Stomach (tissue), 9 donors: ENCODE results near the gene HLA-DOA. TPM values are rescaled to one million over a fixed set of nuclear protein-coding genes. Genes with fewer than 3 reads are reported as not detected.
A peak's percentile ranks its signal among the peaks of the same experiment; 100 is the strongest.

Source experiments
- DNase-seq, 2 donors: peaks; one replicate each; pipeline versions ENCODE4 v3.0.0 to v3.0.0-alpha.2; 2013 to 2019
- H3K27ac ChIP-seq, 5 donors: fragments of 200-600 bp in 4 of 5; sonication (generic) in 4 of 5; one replicate each; pipeline ENCODE4 v1.5.1; 2013 to 2019; ENCODE audit warnings: mild to moderate bottlenecking in 1 of 5, moderate library complexity in 1 of 5
- H3K27me3 ChIP-seq, 3 donors: fragments of 200-600 bp; sonication (generic); one replicate each; pipeline ENCODE4 v1.5.1; 2017 to 2019; ENCODE audit warnings: mixed run types in 1 of 3
- H3K36me3 ChIP-seq, 4 donors: fragments of 200-600 bp; sonication (generic); 1 replicate in 3 of 4; 2 replicates in 1 of 4; pipeline ENCODE4 v1.5.1; 2016 to 2019
- H3K4me1 ChIP-seq, 4 donors: fragments of 200-600 bp; sonication (generic); one replicate each; pipeline ENCODE4 v1.5.1; 2016 to 2019
- H3K4me3 ChIP-seq, 4 donors: fragments of 200-600 bp; sonication (generic) in 3 of 4; one replicate each; pipeline ENCODE4 v1.5.1; 2016 to 2019; ENCODE audit warnings: mild to moderate bottlenecking in 1 of 4
- H3K9me3 ChIP-seq, 4 donors: fragments of 200-600 bp; sonication (generic); one replicate each; pipeline ENCODE4 v1.5.1; 2016 to 2019
- EP300 ChIP-seq: sonication (generic); formaldehyde crosslinking; IDR thresholded peaks from one replicate; pipeline ENCODE4 v1.6.1; 2017; ENCODE audit warnings: antibody characterized with exemption
- POLR2A ChIP-seq, 4 donors: fragments of 450-650 bp; IDR thresholded peaks; one replicate each; pipeline ENCODE4 v1.6.1; 2016; ENCODE audit warnings: antibody characterized with exemption in 4 of 4, control low read depth in 2 of 4, mild to moderate bottlenecking in 1 of 4, moderate library complexity in 1 of 4
- POLR2AphosphoS5 ChIP-seq, 3 donors: sonication (generic); formaldehyde crosslinking; IDR thresholded peaks; one replicate each; pipeline ENCODE4 v1.6.1; 2016; ENCODE audit warnings: antibody characterized with exemption in 3 of 3
- WGBS, 5 donors: extraction: QIAGEN DNeasy Blood & Tissue Kit in 3 of 5; methylation state at CpG; one replicate each; pipeline versions ENCODE4 v1.1.5 to v1.1.7; 2013 to 2018; 5-methylcytosine and 5-hydroxymethylcytosine counted together
- intact Hi-C: fragments of 100-400 bp; cut with DNase I; formaldehyde crosslinking; loops from one replicate; pipeline ENCODE4 v1.15.1; 2023; ENCODE audit warnings: low total_unique reads
- polyA plus RNA-seq, 3 donors: library from polyadenylated mRNA; stranded (reverse); fragments of 200-250 nt; gene quantifications; one replicate each; pipeline ENCODE4 v1.2.3, GENCODE V29; 2013
- total RNA-seq, 5 donors: library from RNA; depleted of rRNA; stranded (reverse); fragments of >200 nt; gene quantifications; one replicate each; pipeline versions ENCODE4 v1.1.0 to v1.2.3, GENCODE V29; 2014 to 2016
- TF ChIP-seq, protein P1 (sequence below), 7 experiments: fragments of 450-650 bp in 4 of 7; fragments of 200-600 bp in 3 of 7; sonication (generic) in 3 of 7; IDR thresholded peaks; one replicate each; pipeline ENCODE4 v1.5.1; 2016 to 2019; ENCODE audit warnings: antibody characterized with exemption in 7 of 7, control low read depth in 2 of 7, mild to moderate bottlenecking in 1 of 7
- donor health status: healthy with polysubstance abuse.
- donor health status: Bipolar disorder and iron deficiency.
- donor health status: healthy.

The HLA-DOA gene
- total and polyA plus RNA-seq, 8 donors = 0.45 to 3.9 (median 0.92) TPM; not detected in 1

DNA sequence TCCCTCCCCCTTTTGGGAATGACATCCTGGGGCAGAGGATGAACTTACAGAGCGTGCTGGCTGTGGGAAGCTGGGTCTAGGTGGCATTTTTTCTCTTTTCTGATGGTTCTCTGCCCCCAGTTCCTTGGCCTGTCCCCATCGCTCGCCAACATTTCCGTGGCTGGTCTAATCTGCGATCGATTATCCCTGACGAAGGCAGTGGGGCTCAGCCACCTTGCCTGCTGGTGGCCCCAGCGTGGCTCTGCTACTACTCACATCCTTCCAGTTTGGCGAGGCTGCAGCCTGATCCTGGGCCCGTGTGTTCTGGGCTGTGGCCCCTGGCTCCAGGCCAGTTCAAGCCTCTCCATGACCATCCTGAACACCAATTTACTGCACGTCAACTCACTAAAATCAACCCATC is 6.4 kb upstream of the HLA-DOA start:
- Histone ChIP-seq H3K36me3 (no peaks in the 10 kb centered on the region), H3K27me3 (peaks cover 0 to 23% (median 4%) of the 10 kb centered on the region in 3 donors), H3K4me3 (no peak overlapping the region), H3K4me1 (peaks cover 15 to 35% (median 24%) of the 10 kb centered on the region in 4 donors), H3K27ac (peak overlapping the region in 1 of 5 donors; percentile 38), H3K9me3 (no peaks in the 10 kb centered on the region)
- intact Hi-C loops = no loop called here
- no peak for TF ChIP-seq POLR2AphosphoS5 (IDR thresholded peaks at IDR 0.05)
- no peak for TF ChIP-seq EP300
- no peak for TF ChIP-seq POLR2A (IDR thresholded peaks at IDR 0.05)
- TF ChIP-seq, protein P1, sequence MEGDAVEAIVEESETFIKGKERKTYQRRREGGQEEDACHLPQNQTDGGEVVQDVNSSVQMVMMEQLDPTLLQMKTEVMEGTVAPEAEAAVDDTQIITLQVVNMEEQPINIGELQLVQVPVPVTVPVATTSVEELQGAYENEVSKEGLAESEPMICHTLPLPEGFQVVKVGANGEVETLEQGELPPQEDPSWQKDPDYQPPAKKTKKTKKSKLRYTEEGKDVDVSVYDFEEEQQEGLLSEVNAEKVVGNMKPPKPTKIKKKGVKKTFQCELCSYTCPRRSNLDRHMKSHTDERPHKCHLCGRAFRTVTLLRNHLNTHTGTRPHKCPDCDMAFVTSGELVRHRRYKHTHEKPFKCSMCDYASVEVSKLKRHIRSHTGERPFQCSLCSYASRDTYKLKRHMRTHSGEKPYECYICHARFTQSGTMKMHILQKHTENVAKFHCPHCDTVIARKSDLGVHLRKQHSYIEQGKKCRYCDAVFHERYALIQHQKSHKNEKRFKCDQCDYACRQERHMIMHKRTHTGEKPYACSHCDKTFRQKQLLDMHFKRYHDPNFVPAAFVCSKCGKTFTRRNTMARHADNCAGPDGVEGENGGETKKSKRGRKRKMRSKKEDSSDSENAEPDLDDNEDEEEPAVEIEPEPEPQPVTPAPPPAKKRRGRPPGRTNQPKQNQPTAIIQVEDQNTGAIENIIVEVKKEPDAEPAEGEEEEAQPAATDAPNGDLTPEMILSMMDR (IDR thresholded peaks at IDR 0.05) = no peak
- no peak for DNase-seq
- WGBS, 5 donors = 72 to 82% (median 81%) methylated on average over 11 of the region's 11 CpGs

DNA sequence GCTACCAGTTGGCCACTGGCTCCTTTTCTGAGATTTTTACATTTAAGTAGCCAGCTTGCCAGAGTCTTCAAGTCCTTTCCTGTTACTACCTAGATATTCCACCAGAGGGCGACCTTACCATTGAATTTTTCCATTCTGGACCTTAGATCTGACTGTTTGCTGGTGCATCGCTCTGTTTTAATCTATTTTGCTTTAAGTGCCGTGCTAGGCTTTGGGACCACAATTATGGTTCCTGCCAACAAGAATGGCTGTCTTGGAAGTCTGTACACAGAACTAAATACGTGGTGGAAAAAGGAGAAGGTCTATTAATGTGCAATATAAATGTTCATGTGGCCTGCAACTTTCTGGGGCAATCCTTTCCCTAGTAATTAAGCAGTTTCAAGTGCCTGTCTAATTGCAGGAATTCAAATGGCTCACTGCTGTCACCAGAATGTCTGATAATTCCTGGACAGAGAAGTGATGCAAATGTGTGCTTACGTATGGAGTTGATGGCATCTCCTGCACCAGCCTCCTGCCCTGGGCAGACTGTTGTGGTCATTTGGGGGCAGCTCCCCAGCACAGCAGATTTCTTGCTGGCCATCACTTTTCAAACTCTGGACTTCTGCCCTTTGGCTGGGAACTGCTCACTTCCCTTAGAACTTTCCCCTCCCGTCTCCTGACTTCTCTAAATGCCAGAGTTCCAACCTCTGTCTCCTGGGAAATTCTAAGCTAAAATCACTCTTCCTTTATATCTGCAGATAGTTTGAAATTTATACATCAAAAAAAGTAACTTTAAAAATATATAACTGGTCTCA is 5.6 kb upstream of the HLA-DOA start:
- 21 to 27% (median 25%) methylated on average over 6 of the region's 6 CpGs for whole genome bisulfite sequencing, 5 donors
- Histone ChIP-seq H3K4me1 (peaks cover 15 to 35% (median 24%) of the 10 kb centered on the region in 4 donors), H3K9me3 (no peaks in the 10 kb centered on the region), H3K36me3 (no peaks in the 10 kb centered on the region), H3K27me3 (peaks cover 0 to 29% (median 4%) of the 10 kb centered on the region in 3 donors), H3K27ac (peak overlapping the region in 1 of 5 donors; percentile 32), H3K4me3 (no peak overlapping the region)
- no peak for TF ChIP-seq POLR2A (IDR thresholded peaks at IDR 0.05)
- peak in 1 of 3 donors; percentile 8 for TF ChIP-seq POLR2AphosphoS5 (IDR thresholded peaks at IDR 0.05)
- TF ChIP-seq, protein P1 (IDR thresholded peaks at IDR 0.05) = peak in 6 of 7 experiments; percentile 7 to 88 (median 84)
- intact Hi-C loops = loop anchor here (5.0 kb wide), 1 partner anchor 67 kb away; no protein-coding TSS in a partner anchor
- peak; percentile 45 to 92 for DNase-seq

DNA sequence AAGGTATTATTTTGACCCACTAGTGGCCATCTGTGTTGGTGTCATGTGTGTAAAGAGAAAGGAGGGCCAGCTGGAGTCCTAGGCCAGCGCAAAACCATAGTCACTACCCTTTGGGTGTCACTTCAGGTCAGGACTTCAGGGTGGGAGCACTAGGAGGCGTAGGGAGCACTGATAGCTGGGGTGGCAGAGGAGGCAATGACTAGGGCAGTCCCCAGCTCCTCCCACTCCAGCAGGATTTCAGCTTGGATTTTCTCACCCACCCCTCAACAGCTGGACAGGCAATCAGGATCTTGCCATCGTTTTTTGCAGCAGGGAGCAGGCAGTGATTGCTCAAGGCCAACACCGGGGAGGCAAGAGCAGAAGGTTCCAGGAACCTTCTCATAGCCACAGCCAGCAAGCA is 4.2 kb upstream of the HLA-DOA start:
- H3K4me1 ChIP-seq = peaks cover 5 to 32% (median 20%) of the 10 kb centered on the region in 4 donors
- TF ChIP-seq, protein P1 (IDR thresholded peaks at IDR 0.05) = no peak
- TF ChIP-seq POLR2AphosphoS5 (IDR thresholded peaks at IDR 0.05) (no peak), EP300 (no peak), POLR2A (IDR thresholded peaks at IDR 0.05) (no peak)
- H3K27ac ChIP-seq = no peak overlapping the region
- intact Hi-C loops = loop anchor here (5.0 kb wide), 1 partner anchor 69 kb away; no protein-coding TSS in a partner anchor
- peaks cover 0 to 38% (median 9%) of the 10 kb centered on the region in 3 donors for H3K27me3 ChIP-seq
- no peaks in the 10 kb centered on the region for H3K36me3 ChIP-seq
- no peaks in the 10 kb centered on the region for H3K9me3 ChIP-seq
- DNase-seq = no peak
- WGBS, 5 donors = 41 to 60% (median 45%) methylated on average over 4 of the region's 4 CpGs
- no peak overlapping the region for H3K4me3 ChIP-seq

DNA sequence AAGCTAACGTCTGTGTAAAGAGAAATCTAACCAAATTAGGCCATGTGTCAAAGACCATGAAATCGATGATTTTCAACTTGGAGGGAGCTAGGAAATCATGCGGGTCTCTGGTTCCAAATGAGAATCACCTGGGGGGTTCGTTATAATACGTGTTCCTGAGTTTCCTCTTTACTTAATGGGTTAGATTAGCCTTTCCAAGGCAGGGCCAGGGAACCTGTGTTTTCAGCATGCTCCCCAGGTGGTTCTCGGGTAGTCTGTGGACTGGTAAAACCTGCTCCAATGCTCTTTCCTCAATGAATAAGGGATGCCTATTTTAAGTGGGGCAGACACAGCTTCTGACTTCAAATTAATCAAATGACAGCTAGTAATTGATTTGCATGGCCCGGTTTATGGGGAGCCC is 965 bp upstream of the HLA-DOA start:
- Histone ChIP-seq H3K36me3 (no peaks in the 10 kb centered on the region), H3K4me3 (no peak overlapping the region), H3K27ac (no peak overlapping the region), H3K27me3 (peaks cover 0 to 43% (median 9%) of the 10 kb centered on the region in 3 donors), H3K4me1 (peaks cover 0 to 15% (median 10%) of the 10 kb centered on the region in 4 donors), H3K9me3 (no peaks in the 10 kb centered on the region)
- DNase-seq = no peak
- intact Hi-C loops = loop anchor here (5.0 kb wide), 1 partner anchor 72 kb away; no protein-coding TSS in a partner anchor
- WGBS, 5 donors = 71 to 83% (median 77%) methylated on average over 7 of the region's 7 CpGs
- TF ChIP-seq EP300 (no peak), POLR2AphosphoS5 (IDR thresholded peaks at IDR 0.05) (no peak), POLR2A (IDR thresholded peaks at IDR 0.05) (no peak)
- TF ChIP-seq, protein P1 (IDR thresholded peaks at IDR 0.05) = no peak
